Activated T-helper 2 cell treated with anti-CD3 and anti-CD28 coated beads, Interferon-gamma antibody, Interleukin-2, Interleukin-4, amounts not matched to agents 10 μg/mL and 5 μg/mL and 100 μg/mL, durations not matched to agents 14 hours and 24 hours and 36 hours (primary cell): ENCODE data around the gene PHRF1. TPM values are rescaled to one million over a fixed set of nuclear protein-coding genes. Genes with fewer than 3 reads are reported as not detected.

Experiments
- DNase-seq: peaks from one replicate; pipeline ENCODE4 v3.0.0; 2021; ENCODE audit warnings: low spot score
- H3K27ac Mint-ChIP-seq: one replicate; pipeline ENCODE4 v1.8.0; 2021; ENCODE audit warnings: mixed read lengths
- H3K27me3 Mint-ChIP-seq: one replicate; pipeline ENCODE4 v1.8.0; 2021; ENCODE audit warnings: low read depth, mixed read lengths
- H3K36me3 Mint-ChIP-seq: one replicate; pipeline ENCODE4 v1.8.0; 2021; ENCODE audit warnings: low read depth, mixed read lengths
- H3K4me1 Mint-ChIP-seq: one replicate; pipeline ENCODE4 v1.8.0; 2021; ENCODE audit warnings: low read depth, mixed read lengths
- H3K4me3 Mint-ChIP-seq: one replicate; pipeline ENCODE4 v1.8.0; 2021; ENCODE audit warnings: low read depth, mild to moderate bottlenecking, moderate library complexity, mixed read lengths
- H3K9me3 Mint-ChIP-seq: one replicate; pipeline ENCODE4 v1.8.0; 2021; ENCODE audit warnings: mixed read lengths
- intact Hi-C: fragments of 100-400 bp; cut with micrococcal nuclease; formaldehyde crosslinking; loops from one replicate; pipeline ENCODE4 v1.15.1; 2023
- total RNA-seq: library from RNA; stranded (reverse); gene quantifications from 2 replicates; pipeline ENCODE4 v1.2.3, GENCODE V29; 2022

PHRF1 gene, protein sequence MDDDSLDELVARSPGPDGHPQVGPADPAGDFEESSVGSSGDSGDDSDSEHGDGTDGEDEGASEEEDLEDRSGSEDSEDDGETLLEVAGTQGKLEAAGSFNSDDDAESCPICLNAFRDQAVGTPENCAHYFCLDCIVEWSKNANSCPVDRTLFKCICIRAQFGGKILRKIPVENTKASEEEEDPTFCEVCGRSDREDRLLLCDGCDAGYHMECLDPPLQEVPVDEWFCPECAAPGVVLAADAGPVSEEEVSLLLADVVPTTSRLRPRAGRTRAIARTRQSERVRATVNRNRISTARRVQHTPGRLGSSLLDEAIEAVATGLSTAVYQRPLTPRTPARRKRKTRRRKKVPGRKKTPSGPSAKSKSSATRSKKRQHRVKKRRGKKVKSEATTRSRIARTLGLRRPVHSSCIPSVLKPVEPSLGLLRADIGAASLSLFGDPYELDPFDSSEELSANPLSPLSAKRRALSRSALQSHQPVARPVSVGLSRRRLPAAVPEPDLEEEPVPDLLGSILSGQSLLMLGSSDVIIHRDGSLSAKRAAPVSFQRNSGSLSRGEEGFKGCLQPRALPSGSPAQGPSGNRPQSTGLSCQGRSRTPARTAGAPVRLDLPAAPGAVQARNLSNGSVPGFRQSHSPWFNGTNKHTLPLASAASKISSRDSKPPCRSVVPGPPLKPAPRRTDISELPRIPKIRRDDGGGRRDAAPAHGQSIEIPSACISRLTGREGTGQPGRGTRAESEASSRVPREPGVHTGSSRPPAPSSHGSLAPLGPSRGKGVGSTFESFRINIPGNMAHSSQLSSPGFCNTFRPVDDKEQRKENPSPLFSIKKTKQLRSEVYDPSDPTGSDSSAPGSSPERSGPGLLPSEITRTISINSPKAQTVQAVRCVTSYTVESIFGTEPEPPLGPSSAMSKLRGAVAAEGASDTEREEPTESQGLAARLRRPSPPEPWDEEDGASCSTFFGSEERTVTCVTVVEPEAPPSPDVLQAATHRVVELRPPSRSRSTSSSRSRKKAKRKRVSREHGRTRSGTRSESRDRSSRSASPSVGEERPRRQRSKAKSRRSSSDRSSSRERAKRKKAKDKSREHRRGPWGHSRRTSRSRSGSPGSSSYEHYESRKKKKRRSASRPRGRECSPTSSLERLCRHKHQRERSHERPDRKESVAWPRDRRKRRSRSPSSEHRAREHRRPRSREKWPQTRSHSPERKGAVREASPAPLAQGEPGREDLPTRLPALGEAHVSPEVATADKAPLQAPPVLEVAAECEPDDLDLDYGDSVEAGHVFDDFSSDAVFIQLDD (N-terminal part only)
- 53.7 and 54.0 TPM in 2 replicates for total RNA-seq

DNA sequence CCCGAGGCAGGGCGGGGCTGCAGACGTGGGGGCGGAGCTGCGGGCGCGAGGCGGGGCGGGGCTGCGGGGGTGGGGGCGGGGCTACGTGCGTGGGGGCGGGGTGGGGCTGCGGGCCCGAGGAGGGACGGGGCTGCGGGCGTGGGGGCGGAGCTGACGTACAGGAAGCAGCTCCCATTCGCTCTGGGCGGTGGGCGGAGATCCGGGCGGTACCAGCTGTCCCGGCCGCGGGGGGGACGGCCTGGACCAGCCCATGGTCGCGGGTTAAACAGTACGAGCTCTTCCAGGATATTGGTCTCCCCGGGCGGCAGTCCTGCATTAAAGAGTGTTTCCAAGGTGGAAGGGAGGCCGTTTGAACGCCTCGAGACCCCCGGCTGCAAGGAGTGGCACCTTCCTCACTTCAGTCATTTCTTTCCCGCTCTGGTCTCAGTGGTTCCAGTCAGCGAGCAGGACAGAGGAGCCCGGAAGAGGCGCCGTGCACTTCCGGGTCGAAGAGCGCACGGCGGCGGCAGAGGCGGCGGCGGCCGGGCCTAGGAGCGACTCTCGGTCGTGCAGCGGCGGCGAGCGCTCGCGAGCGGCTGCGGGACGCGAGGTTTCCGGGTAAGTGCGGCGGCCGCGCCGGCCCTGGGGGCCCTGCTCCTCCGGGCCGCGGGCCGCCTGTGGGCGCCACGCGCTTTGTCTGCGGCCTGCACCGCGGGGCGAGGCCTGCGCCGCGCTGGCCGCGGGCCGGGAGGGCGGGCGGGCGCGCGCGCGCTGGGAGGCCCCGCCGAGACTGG, at the start of gene PHRF1:
Gene PHRF1, plus strand, starts transcription at position 475 of the 773 bp plus-strand sequence. CDS start 5,043 bp downstream, outside the sequence.
- DNase-seq = peak; percentile 93
- Mint-ChIP-seq H3K36me3 (peaks cover 9% of the 10 kb centered on the region), H3K9me3 (no peaks in the 10 kb centered on the region), H3K4me1 (peaks cover 31% of the 10 kb centered on the region), H3K4me3 (peak within 1 kb of the TSS; percentile 98), H3K27me3 (peaks cover 5% of the 10 kb centered on the region), H3K27ac (peak within 1 kb of the TSS; percentile 99)
- intact Hi-C loops = loop anchor here (1.0 to 5.0 kb wide), 3 partner anchors 8 to 69 kb away; partner anchors contain the start of gene RNH1

DNA sequence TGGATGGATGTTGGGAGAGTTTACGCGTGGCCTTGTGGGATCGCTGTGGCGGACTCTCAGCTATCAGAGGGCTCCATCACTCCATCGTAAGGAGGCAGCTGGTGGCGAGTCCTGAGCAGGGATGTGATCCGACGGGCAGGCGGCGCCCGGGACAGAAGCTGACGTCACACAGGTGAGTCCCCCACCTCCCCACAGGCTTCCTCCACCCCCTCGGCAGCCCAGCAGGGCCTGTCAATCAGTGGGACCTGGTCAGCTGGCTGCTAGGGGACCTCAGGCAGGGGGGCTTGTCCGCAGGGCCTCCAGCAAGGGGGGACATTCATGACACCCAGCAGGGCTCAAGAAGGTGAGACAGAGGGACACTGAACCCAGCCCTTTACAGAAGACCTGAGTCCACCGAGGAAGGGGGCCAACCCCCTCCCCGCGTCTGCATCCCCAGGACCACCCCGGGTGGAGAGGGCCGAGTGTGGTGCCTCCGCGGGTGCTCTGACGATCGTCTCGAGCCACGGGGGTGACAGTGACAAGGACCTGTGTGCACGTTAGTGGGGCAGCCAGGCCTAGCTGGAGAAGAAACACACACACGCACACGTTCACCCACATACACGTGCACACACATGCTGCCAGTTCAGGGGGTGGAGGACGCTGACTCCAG, 48.0 kb upstream of the PHRF1 start:
- H3K27me3 Mint-ChIP-seq = no peaks in the 10 kb centered on the region
- intact Hi-C loops = no loop called here
- H3K36me3 Mint-ChIP-seq = peaks cover 8% of the 10 kb centered on the region
- no peak for DNase-seq
- H3K4me1 Mint-ChIP-seq = no peaks in the 10 kb centered on the region
- no peak overlapping the region for H3K4me3 Mint-ChIP-seq
- no peaks in the 10 kb centered on the region for H3K9me3 Mint-ChIP-seq
- H3K27ac Mint-ChIP-seq = no peak overlapping the region

DNA sequence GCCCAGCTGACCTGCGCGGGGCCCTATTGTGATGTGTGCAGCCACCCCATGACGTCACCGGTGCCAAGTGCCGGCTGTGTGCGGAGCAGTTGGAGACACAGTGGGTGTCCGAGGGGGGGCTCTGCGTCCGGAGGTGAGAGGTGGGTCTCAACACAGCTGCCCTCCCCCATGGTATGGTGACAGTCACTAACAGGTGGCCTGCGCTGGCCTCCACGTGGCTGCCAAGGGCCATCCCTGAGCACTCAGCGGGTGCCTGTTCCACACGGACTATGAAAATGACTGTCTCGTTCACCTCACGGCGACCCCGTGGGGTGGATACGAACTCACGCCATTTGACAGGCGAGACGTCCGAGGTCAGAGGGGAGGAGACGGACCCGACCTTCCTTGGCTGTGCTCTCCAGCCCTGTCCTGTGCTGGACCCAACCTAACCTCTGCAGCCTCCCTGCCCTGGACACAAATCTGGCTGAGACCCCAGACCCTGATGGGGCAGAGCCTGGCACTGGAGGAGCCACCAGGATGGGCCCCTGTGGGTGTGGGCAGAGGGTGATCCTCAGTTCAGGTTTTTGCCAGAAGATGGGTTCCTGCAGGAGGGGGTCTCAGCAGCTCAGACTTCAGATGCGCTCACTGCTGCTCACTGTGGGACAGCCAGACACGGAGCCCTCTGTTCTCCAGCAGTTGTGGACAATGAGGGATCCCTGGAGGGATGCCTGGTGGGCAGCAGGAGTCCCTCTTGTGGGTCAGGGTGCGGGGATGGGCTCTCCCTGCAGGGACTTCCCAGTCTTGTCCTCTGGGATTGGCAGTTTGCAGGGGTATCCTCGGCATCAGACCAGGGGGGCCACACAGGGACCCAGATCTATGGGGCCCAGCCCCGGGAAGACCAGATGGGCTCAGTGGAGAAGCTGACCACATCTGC, 47.2 kb upstream of the PHRF1 start:
- H3K9me3 Mint-ChIP-seq = no peaks in the 10 kb centered on the region
- H3K27me3 Mint-ChIP-seq = no peaks in the 10 kb centered on the region
- H3K27ac Mint-ChIP-seq = no peak overlapping the region
- no peak for DNase-seq
- peaks cover 8% of the 10 kb centered on the region for H3K36me3 Mint-ChIP-seq
- no peaks in the 10 kb centered on the region for H3K4me1 Mint-ChIP-seq
- intact Hi-C loops = no loop called here
- no peak overlapping the region for H3K4me3 Mint-ChIP-seq

DNA sequence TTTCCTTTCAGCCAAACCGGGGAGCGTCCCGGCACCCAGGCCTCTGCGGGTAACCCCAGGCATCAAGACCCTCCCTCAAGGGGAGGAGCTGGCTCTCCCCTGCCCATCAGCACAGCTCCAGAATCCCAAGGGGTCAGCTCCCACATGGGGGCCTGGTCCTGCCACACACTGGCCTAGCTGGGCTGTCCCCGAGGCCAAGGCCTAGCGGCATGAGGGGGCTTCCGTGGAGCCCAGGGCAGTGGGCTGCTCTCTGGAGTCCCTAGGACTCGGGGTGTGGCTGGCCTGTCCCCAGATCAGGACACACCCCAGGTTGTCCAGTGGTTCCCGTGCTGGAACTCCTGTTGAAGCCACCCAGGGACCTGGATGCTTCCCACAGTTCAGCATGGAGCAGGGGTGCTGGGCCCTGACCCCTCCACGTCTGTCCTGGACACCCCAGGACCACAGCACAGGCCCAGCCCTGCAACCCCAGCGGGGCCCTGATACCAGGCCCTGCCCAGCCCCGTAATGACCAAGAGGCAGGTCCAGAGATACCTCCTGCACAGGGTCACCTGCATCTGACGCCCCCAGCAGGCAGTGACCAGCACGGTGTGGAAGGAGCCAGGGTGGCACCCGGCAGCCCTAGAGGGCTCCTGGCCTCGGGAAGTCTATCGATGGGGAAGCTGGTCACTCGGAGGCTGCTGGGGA, 46.4 kb upstream of the PHRF1 start:
- Mint-ChIP-seq H3K4me3 (no peak overlapping the region), H3K9me3 (no peaks in the 10 kb centered on the region), H3K4me1 (no peaks in the 10 kb centered on the region), H3K27ac (no peak overlapping the region), H3K36me3 (peaks cover 8% of the 10 kb centered on the region), H3K27me3 (no peaks in the 10 kb centered on the region)
- DNase-seq = no peak
- intact Hi-C loops = no loop called here

DNA sequence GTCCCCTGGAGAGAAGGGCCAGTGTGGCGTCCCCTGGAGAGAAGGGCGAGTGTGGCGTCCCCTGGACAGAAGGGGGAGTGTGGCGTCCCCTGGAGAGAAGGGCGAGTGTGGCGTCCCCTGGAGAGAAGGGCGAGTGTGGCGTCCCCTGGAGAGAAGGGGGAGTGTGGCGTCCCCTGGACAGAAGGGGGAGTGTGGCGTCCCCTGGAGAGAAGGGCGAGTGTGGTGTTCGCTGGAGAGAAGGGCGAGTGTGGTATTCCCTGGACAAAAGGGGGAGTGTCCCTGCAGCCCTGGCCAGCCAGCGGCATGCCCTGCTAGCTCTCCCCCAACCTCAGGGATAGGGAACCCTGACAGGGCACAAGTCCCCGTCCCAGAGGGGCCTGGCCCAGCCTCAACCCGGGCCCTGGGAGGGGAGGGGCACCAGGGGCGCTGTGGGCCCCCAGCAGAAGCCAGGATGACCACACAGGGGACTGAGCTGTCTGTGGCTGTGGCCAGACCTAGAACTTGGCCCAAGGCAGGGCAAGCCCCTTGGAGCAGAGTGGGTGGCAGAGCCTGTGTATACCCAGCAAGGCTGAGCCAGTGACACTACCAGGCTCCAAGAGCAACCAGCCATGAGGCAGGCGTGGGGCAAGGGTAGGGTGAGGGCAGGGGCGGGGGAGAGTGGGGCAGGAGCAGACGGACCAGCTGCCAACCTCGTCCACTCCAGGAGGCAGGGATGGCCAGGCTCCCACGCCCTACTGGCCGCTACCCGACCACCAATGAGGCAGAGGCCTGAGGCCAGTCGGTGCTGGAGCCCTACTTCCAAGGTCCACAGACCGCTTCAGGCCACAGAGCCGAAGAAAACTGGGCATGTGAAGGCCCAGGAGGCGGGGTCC, 45.1 kb upstream of the PHRF1 start:
- Mint-ChIP-seq H3K27ac (no peak overlapping the region), H3K27me3 (no peaks in the 10 kb centered on the region), H3K9me3 (no peaks in the 10 kb centered on the region), H3K4me3 (peak overlapping the region; percentile 18), H3K4me1 (no peaks in the 10 kb centered on the region), H3K36me3 (peaks cover 8% of the 10 kb centered on the region)
- intact Hi-C loops = no loop called here
- DNase-seq = no peak

DNA sequence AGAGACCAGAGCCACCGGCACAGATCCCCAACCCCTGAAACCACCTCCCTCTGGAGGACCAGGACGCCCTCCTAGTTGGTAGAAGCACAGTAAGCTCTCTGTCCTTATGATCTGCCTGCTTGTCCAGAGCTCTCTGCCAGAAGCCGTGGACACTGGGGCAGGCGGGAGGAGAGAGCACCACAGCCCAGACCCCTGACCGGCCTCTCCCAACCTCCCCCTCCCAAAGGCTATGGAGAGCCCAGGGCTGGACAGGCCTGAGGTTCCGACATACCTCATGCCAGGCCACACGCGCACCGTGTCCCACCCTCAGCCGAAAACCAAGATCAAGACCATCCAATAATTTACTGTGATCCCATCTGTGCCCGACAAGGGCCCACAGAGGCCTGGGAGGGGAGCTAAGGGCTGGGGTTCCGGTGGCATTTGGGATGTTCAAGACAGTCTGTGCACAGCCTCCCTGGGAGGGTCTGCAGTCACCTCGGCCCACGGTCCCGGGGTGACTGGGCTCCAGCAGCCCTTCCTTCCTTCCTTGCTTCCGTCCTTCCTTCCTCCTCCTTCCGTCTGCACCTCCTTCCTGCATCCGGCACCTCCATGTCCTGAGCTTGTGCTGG, 44.2 kb upstream of the PHRF1 start:
- H3K4me3 Mint-ChIP-seq = peak overlapping the region; percentile 18
- DNase-seq = no peak
- H3K36me3 Mint-ChIP-seq = peaks cover 8% of the 10 kb centered on the region

DNA sequence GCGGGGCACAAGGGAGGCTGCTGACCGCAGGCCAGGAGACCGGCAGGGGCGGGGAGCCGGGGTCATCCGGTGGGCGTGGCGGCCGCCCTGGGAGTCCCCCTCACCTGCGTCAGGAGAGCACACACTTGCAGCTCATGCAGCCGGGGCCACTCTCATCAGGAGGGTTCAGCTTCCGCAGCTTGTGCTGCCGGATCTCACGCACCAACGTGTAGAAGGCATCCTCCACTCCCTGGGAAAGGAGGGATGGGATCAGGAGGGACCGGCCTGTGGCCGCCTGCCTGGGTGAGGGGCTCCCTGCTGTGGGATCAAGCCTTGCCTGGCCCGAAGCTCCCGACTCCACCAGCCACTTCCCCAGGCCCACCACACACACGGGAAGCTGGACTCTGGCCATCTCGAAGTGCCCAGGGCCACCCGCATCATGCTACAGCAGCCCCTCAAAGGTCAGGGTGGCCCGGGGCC, 43.7 kb upstream of the PHRF1 start:
- Mint-ChIP-seq H3K4me3 (no peak overlapping the region), H3K27me3 (no peaks in the 10 kb centered on the region), H3K9me3 (no peaks in the 10 kb centered on the region)

More for the DNA sequence above, 44.2 kb upstream of the PHRF1 start:
- no peaks in the 10 kb centered on the region for H3K27me3 Mint-ChIP-seq
- intact Hi-C loops = no loop called here
- H3K9me3 Mint-ChIP-seq = no peaks in the 10 kb centered on the region
- no peaks in the 10 kb centered on the region for H3K4me1 Mint-ChIP-seq
- H3K27ac Mint-ChIP-seq = no peak overlapping the region

DNA sequence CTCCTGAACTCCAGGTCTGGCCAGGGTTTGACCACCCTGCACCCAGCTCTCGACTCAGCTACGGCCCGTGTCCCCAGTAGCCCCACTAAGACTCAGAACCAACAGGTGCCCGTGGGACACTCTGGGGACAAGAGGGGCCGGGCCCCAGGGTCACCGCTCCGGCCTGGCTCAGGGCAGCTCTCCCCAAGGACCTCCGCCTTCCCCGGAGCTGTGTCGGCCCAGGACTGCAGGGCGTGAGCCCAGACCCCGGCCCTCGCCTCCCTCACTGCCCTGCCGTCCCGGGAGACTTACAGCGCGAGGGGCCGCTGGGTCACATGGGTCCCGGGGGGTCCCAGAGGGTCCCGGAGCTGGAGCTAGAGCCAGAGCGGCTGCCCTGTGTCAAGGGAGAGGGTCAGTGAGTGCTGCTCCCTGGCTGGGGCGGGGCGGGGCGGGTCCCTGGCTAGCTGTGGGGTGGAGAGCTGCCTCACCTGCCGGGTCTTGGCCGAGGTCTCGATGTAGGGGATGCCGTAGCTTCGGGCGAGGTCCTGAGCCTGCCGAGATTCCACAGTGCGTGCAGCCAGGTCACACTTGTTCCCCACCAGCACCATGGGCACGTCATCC, 43.2 kb upstream of the PHRF1 start:
- intact Hi-C loops = no loop called here
- Mint-ChIP-seq H3K36me3 (peaks cover 8% of the 10 kb centered on the region), H3K4me1 (peaks cover 2% of the 10 kb centered on the region), H3K27ac (no peak overlapping the region), H3K4me3 (no peak overlapping the region), H3K9me3 (no peaks in the 10 kb centered on the region), H3K27me3 (no peaks in the 10 kb centered on the region)
- no peak for DNase-seq

More for the DNA sequence above, 43.7 kb upstream of the PHRF1 start:
- DNase-seq = no peak
- intact Hi-C loops = no loop called here
- H3K27ac Mint-ChIP-seq = no peak overlapping the region
- no peaks in the 10 kb centered on the region for H3K4me1 Mint-ChIP-seq
- peaks cover 8% of the 10 kb centered on the region for H3K36me3 Mint-ChIP-seq

DNA sequence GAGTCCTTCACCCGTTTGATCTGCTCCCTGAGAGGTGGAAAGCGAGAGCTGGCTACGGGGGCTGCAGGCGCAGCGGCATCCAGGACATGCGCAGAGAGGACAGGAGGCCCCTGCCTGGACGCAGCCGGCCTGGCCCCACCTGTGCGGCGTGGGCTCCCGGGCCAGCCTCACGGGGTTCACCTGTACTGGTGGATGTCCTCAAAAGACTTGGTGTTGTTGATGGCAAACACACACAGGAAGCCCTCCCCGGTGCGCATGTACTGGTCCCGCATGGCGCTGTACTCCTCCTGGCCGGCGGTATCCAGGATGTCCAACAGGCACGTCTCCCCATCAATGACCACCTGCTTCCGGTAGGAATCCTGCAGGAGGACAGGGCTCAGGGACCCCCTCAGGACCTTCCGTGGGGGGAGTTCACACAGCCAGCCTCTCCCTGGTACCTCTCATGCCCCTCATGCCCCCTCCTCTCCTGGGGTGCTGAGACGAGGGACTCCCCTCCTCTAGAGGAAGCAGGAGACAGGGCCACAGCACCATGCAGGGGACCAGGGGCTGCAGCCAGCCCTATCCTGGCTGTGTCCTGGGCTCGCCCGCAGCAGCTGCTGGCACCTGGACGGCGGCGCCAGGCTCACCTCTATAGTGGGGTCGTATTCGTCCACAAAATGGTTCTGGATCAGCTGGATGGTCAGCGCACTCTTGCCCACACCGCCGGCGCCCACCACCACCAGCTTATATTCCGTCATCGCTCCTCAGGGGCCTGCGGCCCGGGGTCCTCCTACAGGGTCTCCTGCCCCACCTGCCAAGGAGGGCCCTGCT, 42.5 kb upstream of the PHRF1 start:
- no peak overlapping the region for H3K27ac Mint-ChIP-seq
- DNase-seq = no peak
- intact Hi-C loops = loop anchor here (2.0 kb wide), 2 partner anchors 15 to 27 kb away; partner anchors contain the start of genes LMNTD2 and RASSF7
- H3K9me3 Mint-ChIP-seq = no peaks in the 10 kb centered on the region
- H3K4me1 Mint-ChIP-seq = peaks cover 2% of the 10 kb centered on the region
- H3K4me3 Mint-ChIP-seq = peak overlapping the region; percentile 72
- peaks cover 8% of the 10 kb centered on the region for H3K36me3 Mint-ChIP-seq
- no peaks in the 10 kb centered on the region for H3K27me3 Mint-ChIP-seq
